AG09309 (cell line): ENCODE results near the gene FCN2.

Source experiments
- DNase-seq: peaks from one replicate; pipeline ENCODE4 v3.0.0-alpha.2; 2010; ENCODE audit warnings: low read depth
- H3K4me3 ChIP-seq: 2 replicates; pipeline ENCODE4 v1.5.1; 2011; ENCODE audit warnings: mild to moderate bottlenecking, low read depth, low read length, moderate library complexity; ENCODE audit not compliant: control insufficient read depth
- TF ChIP-seq, protein P1 (sequence below): IDR thresholded peaks from 2 replicates; pipeline ENCODE4 v1.5.1; 2011; ENCODE audit warnings: mild to moderate bottlenecking, low read depth, low read length, inconsistent platforms; ENCODE audit not compliant: insufficient read depth, control insufficient read depth; ENCODE audit errors: missing control alignments

FCN2 gene

GRCh38 chr9:134872482-134873231, 8.0 kb upstream of the FCN2 start:
- DNase-seq = no peak

GRCh38 chr9:134875371-134875770, 5.2 kb upstream of the FCN2 start:
- no peak overlapping the region for H3K4me3 ChIP-seq
- TF ChIP-seq, protein P1, sequence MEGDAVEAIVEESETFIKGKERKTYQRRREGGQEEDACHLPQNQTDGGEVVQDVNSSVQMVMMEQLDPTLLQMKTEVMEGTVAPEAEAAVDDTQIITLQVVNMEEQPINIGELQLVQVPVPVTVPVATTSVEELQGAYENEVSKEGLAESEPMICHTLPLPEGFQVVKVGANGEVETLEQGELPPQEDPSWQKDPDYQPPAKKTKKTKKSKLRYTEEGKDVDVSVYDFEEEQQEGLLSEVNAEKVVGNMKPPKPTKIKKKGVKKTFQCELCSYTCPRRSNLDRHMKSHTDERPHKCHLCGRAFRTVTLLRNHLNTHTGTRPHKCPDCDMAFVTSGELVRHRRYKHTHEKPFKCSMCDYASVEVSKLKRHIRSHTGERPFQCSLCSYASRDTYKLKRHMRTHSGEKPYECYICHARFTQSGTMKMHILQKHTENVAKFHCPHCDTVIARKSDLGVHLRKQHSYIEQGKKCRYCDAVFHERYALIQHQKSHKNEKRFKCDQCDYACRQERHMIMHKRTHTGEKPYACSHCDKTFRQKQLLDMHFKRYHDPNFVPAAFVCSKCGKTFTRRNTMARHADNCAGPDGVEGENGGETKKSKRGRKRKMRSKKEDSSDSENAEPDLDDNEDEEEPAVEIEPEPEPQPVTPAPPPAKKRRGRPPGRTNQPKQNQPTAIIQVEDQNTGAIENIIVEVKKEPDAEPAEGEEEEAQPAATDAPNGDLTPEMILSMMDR = no peak
- DNase-seq = no peak

More at GRCh38 chr9:134872482-134873231, 8.0 kb upstream of the FCN2 start:
- TF ChIP-seq, protein P1 = no peak
- H3K4me3 ChIP-seq = no peak overlapping the region

DNA sequence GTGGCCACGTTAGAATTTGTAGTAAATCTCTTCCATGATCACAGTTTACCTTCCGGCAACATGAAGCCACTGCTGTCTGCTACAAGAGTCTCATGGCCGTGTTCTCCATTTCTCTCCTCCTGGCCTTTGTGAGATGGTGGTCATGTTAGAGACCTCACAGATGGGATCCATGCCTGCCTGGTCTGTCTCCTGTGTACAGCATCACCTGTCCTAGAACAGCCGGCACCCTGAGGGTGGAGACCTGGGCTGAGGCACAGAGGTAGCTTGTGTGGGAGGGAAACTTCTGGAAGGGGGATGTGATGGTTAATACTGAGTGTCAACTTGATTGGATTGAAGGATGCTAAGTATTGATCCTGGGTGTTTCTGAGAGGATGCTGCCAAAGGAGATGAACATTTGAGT, 3.1 kb upstream of the FCN2 start:
- no peak for DNase-seq
- H3K4me3 ChIP-seq = no peak overlapping the region
- TF ChIP-seq, protein P1 = no peak

GRCh38 chr9:134879664-134880483, 736 bp upstream of the FCN2 start:
- TF ChIP-seq, protein P1 = no peak
- no peak for DNase-seq
- H3K4me3 ChIP-seq = no peak overlapping the region

- TF ChIP-seq, protein P1 = no peak
- no peak overlapping the region for H3K4me3 ChIP-seq
- no peak for DNase-seq
Observed at GRCh38 chr9:134881313-134881670, 682 bp downstream of the FCN2 start.

GRCh38 chr9:134882204-134882785, 1.7 kb downstream of the FCN2 start:
- H3K4me3 ChIP-seq = no peak overlapping the region
- TF ChIP-seq, protein P1 = no peak
- no peak for DNase-seq
